OCI-M2 (cell line): ENCODE data around the gene UCMA.

ENCODE experiments used
- DNase-seq: peaks from one replicate; lab custom pipeline; 2025; ENCODE audit not compliant: unreplicated experiment; lab: John Stamatoyannopoulos, UW

Gene UCMA

GRCh38 chr10:13189961-13190360, 44.2 kb downstream of the UCMA start:
- no peak for DNase-seq

- DNase-seq = no peak
Measured at GRCh38 chr10:13188593-13188992, 45.6 kb downstream of the UCMA start.

GRCh38 chr10:13187135-13187534, 47.0 kb downstream of the UCMA start:
- no peak for DNase-seq

GRCh38 chr10:13184730-13185514, 49.3 kb downstream of the UCMA start:
- no peak for DNase-seq

GRCh38 chr10:13184276-13184675, 49.9 kb downstream of the UCMA start:
- DNase-seq = no peak

GRCh38 chr10:13183625-13184024, 50.5 kb downstream of the UCMA start:
- no peak for DNase-seq

GRCh38 chr10:13182424-13182823, 51.8 kb downstream of the UCMA start:
- no peak for DNase-seq

GRCh38 chr10:13180788-13181187, 53.4 kb downstream of the UCMA start:
- DNase-seq = no peak

GRCh38 chr10:13173616-13174015, 60.6 kb downstream of the UCMA start:
- no peak for DNase-seq
